GM23338 (cell line): ENCODE results near the gene EXOC6B. TPM values are rescaled to one million over a fixed set of nuclear protein-coding genes. Genes with fewer than 3 reads are reported as not detected.

Experiments used
- ATAC-seq: fragments of 200-7000 bp; cut with Tn5 transposase; 3 replicates; pipeline ENCODE4 v1.9.1; 2020
- DNase-seq: peaks from one replicate; pipeline ENCODE4 v3.0.0-alpha.2; 2015; ENCODE audit warnings: low spot score
- H2AFZ ChIP-seq: fragments of 200-600 bp; sonication (generic); 2 replicates; pipeline ENCODE4 v1.8.0; 2016; ENCODE audit warnings: antibody characterized with exemption, mild to moderate bottlenecking, moderate library complexity
- H3F3A ChIP-seq: fragments of 200-600 bp; sonication (generic); replicated peaks from 2 replicates; pipeline ENCODE4 v1.8.0; 2017; ENCODE audit warnings: antibody characterized with exemption, mixed run types, low read depth
- H3K27ac ChIP-seq: fragments of 200-600 bp; sonication (generic); 2 replicates; pipeline ENCODE4 v1.6.1; 2016; ENCODE audit warnings: low read depth
- H3K27me3 ChIP-seq: fragments of 200-600 bp; sonication (generic); 2 replicates; pipeline ENCODE4 v1.8.0; 2016; ENCODE audit warnings: mild to moderate bottlenecking, mixed run types, moderate library complexity; ENCODE audit not compliant: insufficient read depth
- H3K36me3 ChIP-seq: fragments of 200-600 bp; sonication (generic); 2 replicates; pipeline ENCODE4 v1.8.0; 2016; ENCODE audit warnings: mild to moderate bottlenecking; ENCODE audit not compliant: insufficient read depth
- H3K4me1 ChIP-seq: fragments of 200-600 bp; sonication (generic); 2 replicates; pipeline ENCODE4 v1.8.0; 2016; ENCODE audit warnings: mild to moderate bottlenecking, moderate library complexity; ENCODE audit not compliant: insufficient read depth
- H3K4me2 ChIP-seq: fragments of 200-600 bp; sonication (generic); 2 replicates; pipeline ENCODE4 v1.7.1; 2017; ENCODE audit warnings: mixed run types
- H3K4me3 ChIP-seq: fragments of 200-600 bp; sonication (generic); 2 replicates; pipeline ENCODE4 v1.6.1; 2016; ENCODE audit warnings: mixed run types
- H3K79me2 ChIP-seq: fragments of 200-600 bp; sonication (generic); replicated peaks from 2 replicates; pipeline ENCODE4 v1.8.0; 2017; ENCODE audit warnings: mild to moderate bottlenecking; ENCODE audit not compliant: insufficient read depth
- H3K9me2 ChIP-seq: fragments of 200-600 bp; sonication (generic); 2 replicates; pipeline ENCODE4 v1.8.0; 2017; ENCODE audit not compliant: insufficient read depth
- H4K20me1 ChIP-seq: fragments of 200-600 bp; sonication (generic); replicated peaks from 2 replicates; pipeline ENCODE4 v1.8.0; 2017; ENCODE audit warnings: mild to moderate bottlenecking; ENCODE audit not compliant: insufficient read depth
- H3K27ac Mint-ChIP-seq: 2 replicates; pipeline ENCODE4 v1.8.0; 2020; ENCODE audit warnings: inconsistent platforms, mild to moderate bottlenecking, moderate library complexity, mixed read lengths
- H3K27me3 Mint-ChIP-seq: 3 replicates; pipeline ENCODE4 v1.8.0; 2022; ENCODE audit warnings: low read depth, mild to moderate bottlenecking, moderate library complexity, mixed read lengths, inconsistent platforms; ENCODE audit not compliant: insufficient read depth, poor library complexity
- H3K36me3 Mint-ChIP-seq: 3 replicates; pipeline ENCODE4 v1.8.0; 2021; ENCODE audit warnings: low read depth, mild to moderate bottlenecking, inconsistent platforms, moderate library complexity, mixed read lengths
- H3K4me1 Mint-ChIP-seq: 3 replicates; pipeline ENCODE4 v1.8.0; 2020; ENCODE audit warnings: mild to moderate bottlenecking, inconsistent platforms, mixed read lengths
- H3K4me3 Mint-ChIP-seq: 3 replicates; pipeline ENCODE4 v1.8.0; 2021; ENCODE audit warnings: moderate library complexity, mild to moderate bottlenecking, inconsistent platforms, mixed read lengths
- H3K9me3 Mint-ChIP-seq: 3 replicates; pipeline ENCODE4 v1.8.0; 2020; ENCODE audit warnings: moderate library complexity, mild to moderate bottlenecking, inconsistent platforms, mixed read lengths
- ETS1 ChIP-seq: IDR thresholded peaks from 2 replicates; pipeline ENCODE4 v1.6.1; 2016; ENCODE audit warnings: antibody characterized with exemption
- EZH2phosphoT487 ChIP-seq: fragments of 200-600 bp; sonication (generic); IDR thresholded peaks from one replicate; pipeline ENCODE4 v1.8.1; 2018; ENCODE audit warnings: antibody characterized with exemption; ENCODE audit not compliant: unreplicated experiment
- NANOG ChIP-seq: IDR thresholded peaks from 2 replicates; pipeline ENCODE4 v1.6.1; 2016; ENCODE audit warnings: antibody characterized with exemption, borderline replicate concordance
- POLR2AphosphoS5 ChIP-seq: IDR thresholded peaks from 2 replicates; pipeline ENCODE4 v1.6.1; 2016; ENCODE audit warnings: antibody characterized with exemption, low read depth
- STAT1 ChIP-seq: IDR thresholded peaks from one replicate; pipeline ENCODE4 v1.6.1; 2016; ENCODE audit warnings: antibody characterized with exemption; ENCODE audit not compliant: unreplicated experiment
- ZNF331 ChIP-seq: fragments of 250-450 bp; sonication (Bioruptor Pico); IDR thresholded peaks from 2 replicates; pipeline ENCODE4 v1.5.0; 2020; ENCODE audit warnings: low read depth, mild to moderate bottlenecking, moderate library complexity
- polyA plus RNA-seq: library from polyadenylated mRNA; unstranded; fragments of >200 nt; fragmentation: Nextera tagmentation; extraction: Ambion mirVana; gene quantifications from 2 replicates; pipeline ENCODE4 v1.2.1, GENCODE V29; 2016
- small RNA-seq: library from RNA; depleted of rRNA; stranded (forward); fragments of <200 nt; gene quantifications from one replicate; pipeline ENCODE3, GENCODE V24; 2014; ENCODE audit warnings: low replicate concordance
- total RNA-seq: library from RNA; depleted of rRNA; stranded (reverse); fragments of >200 nt; shearing (Covaris generic); gene quantifications from 2 replicates; pipeline ENCODE4 v1.2.3, GENCODE V29; 2014; rRNA removed
- TF ChIP-seq, protein P1 (sequence below): IDR thresholded peaks from one replicate; pipeline ENCODE4 v1.6.1; 2018; ENCODE audit warnings: antibody characterized with exemption; ENCODE audit not compliant: unreplicated experiment

Gene EXOC6B
- total and polyA plus RNA-seq, 2 experiments from 2014 or later = 7.2 to 45.9 TPM

DNA sequence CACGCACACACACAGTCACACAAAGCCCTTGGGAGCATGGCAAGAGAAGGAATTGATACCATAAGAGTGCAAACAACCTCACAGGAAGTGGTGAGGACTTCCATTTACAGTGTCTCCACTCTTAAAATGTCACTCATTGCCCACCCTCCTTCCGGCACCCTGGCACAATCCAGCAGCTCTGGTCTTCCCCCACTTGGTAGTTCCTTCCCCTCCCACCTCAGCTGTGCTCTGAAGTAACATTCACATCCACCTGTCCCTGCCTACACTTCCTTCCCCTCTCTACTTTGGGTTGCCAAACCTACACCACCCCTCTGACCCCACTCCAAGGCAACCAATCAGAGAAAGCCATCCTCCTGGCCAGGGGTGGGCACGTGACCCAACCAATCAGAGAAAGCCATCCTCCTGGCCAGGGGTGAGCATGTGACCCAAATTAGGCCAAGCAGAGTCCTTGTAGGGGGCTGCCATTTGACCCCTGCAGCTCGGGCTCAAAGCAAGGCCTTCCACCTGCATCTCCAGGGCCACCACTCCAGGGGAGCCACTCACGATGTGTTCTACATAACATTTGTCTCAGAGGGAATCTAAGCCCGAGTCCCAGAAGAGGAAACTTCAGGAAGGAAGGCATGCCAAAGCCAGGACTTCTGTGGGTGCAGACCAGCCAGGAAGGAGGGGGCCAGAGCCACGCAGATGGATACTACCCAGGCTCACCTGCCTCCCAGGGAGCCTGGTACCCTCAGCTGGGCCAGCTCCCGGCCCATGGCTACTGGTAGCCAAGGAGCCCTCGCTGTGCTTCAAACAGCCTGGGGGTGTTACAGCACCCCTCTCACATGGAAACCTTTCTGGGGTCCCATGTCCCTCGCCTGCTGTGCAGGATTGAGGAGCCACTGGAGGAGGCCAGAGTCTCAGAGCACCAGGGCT, 699.4 kb downstream of the EXOC6B start:
- H3K27me3 ChIP-seq = no peaks in the 10 kb centered on the region
- no peak overlapping the region for H3K4me3 Mint-ChIP-seq
- no peak overlapping the region for H3K27ac ChIP-seq
- peaks cover 8% of the 10 kb centered on the region; the same call in 1 of the 2 replicates for H3K4me1 ChIP-seq
- no peak overlapping the region for H3K4me2 ChIP-seq
- no peak overlapping the region for H3K4me3 ChIP-seq
- H3F3A ChIP-seq = no peaks in the 10 kb centered on the region
- ATAC-seq = no peak
- no peaks in the 10 kb centered on the region for H3K9me2 ChIP-seq
- no peak overlapping the region for H3K27ac Mint-ChIP-seq
- H2AFZ ChIP-seq = no peak overlapping the region
- H4K20me1 ChIP-seq = no peaks in the 10 kb centered on the region
- no peaks in the 10 kb centered on the region for H3K36me3 ChIP-seq
- H3K79me2 ChIP-seq = no peaks in the 10 kb centered on the region
- H3K36me3 Mint-ChIP-seq = no peaks in the 10 kb centered on the region
- H3K27me3 Mint-ChIP-seq = peaks cover 19% of the 10 kb centered on the region
- DNase-seq = no peak
- peaks cover 24% of the 10 kb centered on the region for H3K4me1 Mint-ChIP-seq
- peaks cover 3% of the 10 kb centered on the region; the same call in 1 of the 3 replicates for H3K9me3 Mint-ChIP-seq
- TF ChIP-seq POLR2AphosphoS5 = no peak
- TF ChIP-seq NANOG = no peak
- TF ChIP-seq EZH2phosphoT487 = no peak
- TF ChIP-seq ZNF331 (CRISPR knock-in tag) = no peak
- no peak for TF ChIP-seq STAT1
- no peak for TF ChIP-seq ETS1
- TF ChIP-seq, protein P1, sequence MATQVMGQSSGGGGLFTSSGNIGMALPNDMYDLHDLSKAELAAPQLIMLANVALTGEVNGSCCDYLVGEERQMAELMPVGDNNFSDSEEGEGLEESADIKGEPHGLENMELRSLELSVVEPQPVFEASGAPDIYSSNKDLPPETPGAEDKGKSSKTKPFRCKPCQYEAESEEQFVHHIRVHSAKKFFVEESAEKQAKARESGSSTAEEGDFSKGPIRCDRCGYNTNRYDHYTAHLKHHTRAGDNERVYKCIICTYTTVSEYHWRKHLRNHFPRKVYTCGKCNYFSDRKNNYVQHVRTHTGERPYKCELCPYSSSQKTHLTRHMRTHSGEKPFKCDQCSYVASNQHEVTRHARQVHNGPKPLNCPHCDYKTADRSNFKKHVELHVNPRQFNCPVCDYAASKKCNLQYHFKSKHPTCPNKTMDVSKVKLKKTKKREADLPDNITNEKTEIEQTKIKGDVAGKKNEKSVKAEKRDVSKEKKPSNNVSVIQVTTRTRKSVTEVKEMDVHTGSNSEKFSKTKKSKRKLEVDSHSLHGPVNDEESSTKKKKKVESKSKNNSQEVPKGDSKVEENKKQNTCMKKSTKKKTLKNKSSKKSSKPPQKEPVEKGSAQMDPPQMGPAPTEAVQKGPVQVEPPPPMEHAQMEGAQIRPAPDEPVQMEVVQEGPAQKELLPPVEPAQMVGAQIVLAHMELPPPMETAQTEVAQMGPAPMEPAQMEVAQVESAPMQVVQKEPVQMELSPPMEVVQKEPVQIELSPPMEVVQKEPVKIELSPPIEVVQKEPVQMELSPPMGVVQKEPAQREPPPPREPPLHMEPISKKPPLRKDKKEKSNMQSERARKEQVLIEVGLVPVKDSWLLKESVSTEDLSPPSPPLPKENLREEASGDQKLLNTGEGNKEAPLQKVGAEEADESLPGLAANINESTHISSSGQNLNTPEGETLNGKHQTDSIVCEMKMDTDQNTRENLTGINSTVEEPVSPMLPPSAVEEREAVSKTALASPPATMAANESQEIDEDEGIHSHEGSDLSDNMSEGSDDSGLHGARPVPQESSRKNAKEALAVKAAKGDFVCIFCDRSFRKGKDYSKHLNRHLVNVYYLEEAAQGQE = no peak

Small RNA genes lying within 50 kb of the gene (small RNA-seq; reads per million reads assigned to genes)
- gene RF00592 (not detected), gene RNU2-39P (0.85 reads per million, percentile 55 among the genes with 10 or more reads in this experiment)

Other genes starting within 250 kb of the EXOC6B start
- 15.2 and 18.4 TPM in 2 replicates for gene SPR, start 61.4 kb upstream of the EXOC6B start, total RNA-seq
- 9.5 and 10.7 TPM in 2 replicates for gene SPR, start 61.4 kb upstream of the EXOC6B start, polyA plus RNA-seq
- 7.9 and 12.6 TPM in 2 replicates for gene EMX1, start 91.5 kb upstream of the EXOC6B start, total RNA-seq
- 3.9 and 4.2 TPM in 2 replicates for gene EMX1, start 91.5 kb upstream of the EXOC6B start, polyA plus RNA-seq
- gene SFXN5, start 245.7 kb upstream of the EXOC6B start, total RNA-seq = 25.8 and 26.3 TPM in 2 replicates
- gene SFXN5, start 245.7 kb upstream of the EXOC6B start, polyA plus RNA-seq = 23.6 and 25.4 TPM in 2 replicates